HL-60/S4 treated with phorbol 12-myristate 13-acetate at 8.2 ng/mL for 4 days and 3 days (cell line): ENCODE results near the gene PPP2R3C.
"Not testable (repeated sequence)": the region's sequence is repeated elsewhere in the genome, so short reads cannot be mapped to it uniquely, and the experiment has no call there.

Experiments used
- in situ Hi-C: fragments of 300-500 bp; cut with MboI; formaldehyde crosslinking; loops from 2 replicates; pipeline ENCODE4 v1.15.0; 2022; ENCODE audit warnings: low sequenced_read_pairs

PPP2R3C gene

DNA sequence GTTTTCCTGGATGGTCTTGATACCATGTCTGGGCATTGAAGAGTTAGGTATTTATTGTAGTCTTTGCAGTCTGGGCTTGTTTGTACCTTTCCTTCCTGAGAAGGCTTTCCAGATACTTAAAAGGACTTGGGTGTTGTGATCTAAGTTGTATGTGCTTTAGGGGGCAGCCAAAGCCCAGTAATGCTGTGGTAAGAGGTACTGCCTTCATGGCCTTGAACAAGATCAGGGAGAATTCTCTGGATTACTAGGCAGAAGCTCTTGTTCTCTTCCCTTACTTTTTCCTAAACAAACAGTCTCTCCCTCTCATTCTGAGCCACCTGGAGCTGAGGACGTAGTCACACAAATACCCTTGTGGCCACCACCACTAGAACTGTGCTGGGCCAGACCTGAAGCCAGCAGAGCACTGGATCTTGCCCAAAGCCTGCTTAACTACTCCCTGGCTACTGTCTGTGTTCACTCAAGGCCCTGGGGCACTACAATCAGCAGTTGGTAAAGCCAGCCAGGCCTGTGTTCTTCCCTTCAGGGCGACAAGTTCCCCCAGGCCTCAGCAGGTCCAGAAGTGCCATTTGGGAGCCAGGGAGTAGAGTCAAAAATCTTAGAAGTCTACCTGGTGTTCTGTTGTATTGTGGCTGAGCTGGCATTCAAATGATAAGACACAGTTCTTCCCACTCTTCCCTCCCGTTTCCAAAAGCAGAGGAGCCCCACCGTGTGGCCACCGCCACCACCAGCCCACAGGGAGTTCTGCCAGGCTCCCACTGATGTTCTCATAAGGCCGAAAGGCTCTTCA is 11.9 kb upstream of the PPP2R3C start:
- in situ Hi-C loops: loop anchor here (25.0 kb wide), 1 partner anchor 279 kb away; the partner anchor contains the start of gene NFKBIA

DNA sequence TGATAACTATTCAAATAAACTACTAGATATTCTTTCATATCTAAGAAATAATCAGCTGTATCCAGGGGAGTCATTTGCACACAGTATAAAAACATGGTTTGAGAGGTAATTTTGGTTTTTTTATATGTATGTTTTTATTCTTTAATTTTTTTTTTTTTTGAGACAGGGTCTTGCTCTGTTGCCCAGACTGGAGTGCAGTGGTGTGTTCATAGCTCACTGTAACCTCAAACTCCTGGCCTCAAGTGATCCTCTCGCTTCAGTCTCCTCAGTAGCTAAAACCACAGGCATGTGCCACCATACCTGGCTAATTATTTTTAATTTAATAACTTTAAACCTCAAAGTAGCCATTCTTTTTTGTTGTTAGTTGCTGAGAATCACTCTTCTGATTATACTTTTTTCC is 2.3 kb upstream of the PPP2R3C start:
- in situ Hi-C loops: no loop called here

DNA sequence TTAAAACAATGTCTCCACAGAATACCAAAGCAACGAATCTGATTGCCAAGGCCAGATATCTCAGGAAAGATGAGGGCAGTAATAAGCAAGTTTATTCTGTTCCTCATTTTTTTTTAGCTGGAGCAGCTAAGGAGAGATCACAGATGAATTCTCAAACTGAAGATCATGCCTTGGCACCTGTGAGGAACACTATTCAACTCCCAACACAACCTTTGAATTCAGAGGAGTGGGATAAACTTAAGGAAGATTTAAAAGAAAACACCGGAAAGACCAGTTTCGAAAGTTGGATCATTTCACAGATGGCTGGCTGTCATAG is 1.6 kb upstream of the PPP2R3C start:
- in situ Hi-C loops: no loop called here

DNA sequence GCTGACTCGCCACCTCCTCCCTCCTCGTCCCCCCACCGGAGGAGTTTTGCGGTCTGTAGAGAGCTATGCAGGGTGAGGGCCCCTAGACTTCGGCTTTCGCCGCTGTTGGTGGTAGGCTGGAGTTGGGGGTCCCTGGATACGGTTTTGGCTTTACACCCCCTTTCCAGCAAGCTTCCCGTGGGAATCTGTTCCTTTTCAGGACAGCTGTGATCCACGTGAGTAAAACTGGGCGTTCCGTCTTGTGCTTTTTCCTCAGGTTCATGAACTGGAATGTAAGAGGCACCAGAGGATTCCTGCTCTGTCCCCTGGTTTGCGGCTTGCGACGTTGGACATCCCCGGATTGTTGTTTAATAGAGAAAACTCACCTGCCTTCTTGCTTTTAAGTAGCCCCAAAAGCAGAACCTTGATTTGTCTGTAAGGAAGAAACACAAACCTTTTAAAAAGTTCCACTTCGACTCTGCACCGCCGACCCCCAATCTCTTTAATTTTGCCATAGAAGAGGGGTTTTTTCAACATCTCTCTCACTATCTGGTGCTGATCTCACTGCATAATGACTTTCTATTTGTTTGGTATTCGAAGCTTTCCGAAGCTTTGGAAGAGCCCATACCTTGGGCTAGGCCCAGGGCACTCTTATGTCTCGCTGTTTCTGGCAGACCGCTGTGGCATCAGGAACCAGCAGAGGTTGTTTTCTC is 1.1 kb upstream of the PPP2R3C start:
- in situ Hi-C loops: no loop called here

DNA sequence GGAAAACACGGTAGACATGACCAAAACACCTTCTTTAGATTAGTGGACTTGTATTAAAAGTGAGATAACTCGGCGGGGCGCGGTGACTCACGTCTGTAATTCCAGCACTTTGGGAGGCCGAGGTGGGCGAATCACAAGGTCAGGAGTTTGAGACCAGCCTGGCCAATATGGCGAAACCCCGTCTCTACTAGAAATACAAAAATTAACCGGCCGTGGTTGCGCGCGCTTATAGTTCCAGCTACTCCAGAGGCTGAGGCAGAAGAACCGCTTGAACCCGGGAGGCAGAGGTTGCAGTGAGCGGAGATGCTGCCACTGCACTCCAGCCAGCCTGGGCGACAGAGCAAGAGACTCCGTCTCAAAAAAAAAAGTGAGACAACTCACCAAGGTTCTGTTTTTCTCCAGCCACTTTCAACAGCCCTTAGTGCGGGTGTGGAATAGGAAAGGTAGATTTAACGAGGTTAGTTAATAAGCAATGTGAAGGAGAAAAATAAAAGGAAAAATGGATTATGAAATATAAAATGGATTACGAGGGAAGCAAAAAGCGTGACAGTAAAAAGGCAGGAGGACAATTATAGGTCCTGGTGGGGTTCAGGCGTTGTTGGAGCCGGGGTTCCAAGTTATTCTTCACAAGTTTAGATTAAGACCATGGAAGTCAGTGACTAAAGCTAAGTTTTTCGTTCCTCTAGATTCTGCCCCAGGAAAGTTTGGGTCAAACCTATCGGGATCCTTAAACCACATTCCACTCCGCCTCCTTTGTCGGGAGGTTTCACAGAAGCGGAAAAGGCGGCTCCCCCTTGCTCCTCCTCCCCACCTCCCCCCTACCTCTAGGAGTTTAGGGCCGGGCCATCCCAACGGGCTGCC is 534 bp downstream of the PPP2R3C start:
- in situ Hi-C loops: no loop called here

DNA sequence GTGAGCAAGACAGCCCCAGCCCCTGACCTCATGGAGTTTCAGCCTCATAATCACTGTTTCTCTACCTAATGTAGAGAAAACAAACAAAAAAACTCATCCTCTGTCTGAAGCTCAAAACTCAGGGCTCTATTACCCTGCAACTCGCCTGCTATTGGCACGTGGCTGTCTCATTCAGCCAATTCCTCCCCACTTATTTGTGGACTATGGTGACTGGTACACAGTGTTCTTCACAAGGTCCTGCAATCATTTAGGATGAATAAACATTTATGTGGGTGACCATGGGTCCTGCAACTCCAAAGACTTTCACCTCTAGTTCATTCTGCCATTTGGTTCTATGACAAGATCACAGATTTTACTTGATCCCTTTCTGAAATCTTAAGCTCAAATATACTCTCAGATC is 4.7 kb downstream of the PPP2R3C start:
- in situ Hi-C loops: no loop called here

DNA sequence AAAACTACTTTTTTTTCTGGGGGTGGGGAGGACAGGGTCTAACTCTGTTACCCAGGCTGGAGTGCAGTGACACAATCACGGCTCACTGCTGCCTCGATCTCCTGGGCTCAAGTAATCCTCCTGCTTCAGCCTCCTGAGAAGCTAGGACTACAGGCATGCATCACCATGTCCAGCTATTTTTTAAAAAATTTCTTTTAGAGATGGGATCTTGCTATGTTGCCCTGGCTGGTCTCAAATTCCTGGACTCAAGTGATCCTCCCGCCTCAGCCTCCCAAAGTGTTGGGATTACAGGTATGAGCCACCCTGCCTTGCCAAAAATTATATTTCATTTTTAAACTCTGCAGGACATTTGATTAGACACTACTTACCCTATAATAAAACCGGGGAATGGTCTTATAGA is 5.5 kb downstream of the PPP2R3C start:
- in situ Hi-C loops: no loop called here

DNA sequence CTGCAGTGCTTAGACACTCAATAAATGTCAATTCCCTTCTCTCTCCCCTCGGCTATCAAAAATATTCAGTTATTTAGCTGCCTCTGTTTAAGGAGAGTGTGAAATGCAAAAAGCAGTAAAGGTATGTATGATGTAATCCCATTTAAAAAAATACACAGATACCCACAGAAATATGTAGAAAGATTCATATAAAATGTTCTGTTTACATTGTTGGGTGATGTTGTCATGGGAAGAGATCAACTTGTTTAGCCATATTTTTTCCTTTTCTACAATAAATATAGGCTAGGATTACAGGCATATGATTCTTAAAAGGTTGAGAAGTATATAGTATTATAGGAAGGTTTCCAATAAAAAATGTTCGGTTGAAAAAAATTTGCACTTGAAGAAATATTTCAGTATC is 7.8 kb downstream of the PPP2R3C start:
- in situ Hi-C loops: no loop called here

DNA sequence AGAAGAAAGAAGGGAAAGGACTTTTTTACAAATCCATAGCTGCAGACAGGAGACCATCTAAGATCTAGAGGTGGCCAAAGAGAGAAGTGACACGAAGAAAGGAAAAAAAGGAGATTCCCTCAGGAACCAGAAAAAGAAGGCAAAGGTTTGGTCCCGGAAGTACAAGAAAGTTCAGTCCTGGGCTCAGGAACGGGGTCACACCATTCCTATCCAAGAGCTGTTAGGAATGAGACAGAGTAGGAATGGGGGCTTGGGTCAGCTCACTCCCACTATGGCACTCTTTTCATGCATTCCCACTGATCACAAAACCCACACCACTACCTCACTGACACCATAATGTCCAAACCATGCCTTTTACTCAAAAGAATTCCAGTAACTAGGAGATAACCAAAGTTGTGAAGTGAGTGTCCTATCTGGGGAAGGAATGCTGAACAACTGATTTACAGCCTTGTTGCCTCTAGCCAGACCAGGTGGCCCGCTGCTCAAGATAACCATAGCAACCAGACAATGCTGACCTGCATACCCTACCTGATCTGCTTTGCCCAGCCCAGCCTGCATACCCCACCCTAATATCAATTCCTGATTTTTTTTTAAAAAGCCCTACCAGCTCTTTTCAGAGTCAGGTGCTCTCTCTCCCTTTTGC is 8.4 kb downstream of the PPP2R3C start:
- in situ Hi-C loops: no loop called here

DNA sequence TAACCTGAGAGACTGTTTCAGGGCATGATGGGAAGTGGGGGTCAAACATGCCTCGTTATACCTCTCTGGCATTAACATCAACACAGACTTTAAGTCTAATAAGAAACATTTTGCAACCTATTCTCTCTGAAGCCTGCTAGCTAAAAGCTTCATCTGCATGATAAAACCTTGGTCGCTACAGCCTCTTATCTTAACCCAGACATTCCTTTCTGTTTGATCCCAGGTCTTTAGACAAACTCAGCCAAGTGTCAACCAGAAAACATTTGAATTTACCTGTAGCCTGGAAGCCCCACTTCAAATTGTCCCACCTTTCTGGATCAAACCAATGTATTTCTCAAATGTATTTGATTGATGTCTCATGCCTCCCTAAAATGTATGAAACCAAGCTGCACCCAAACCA is 9.1 kb downstream of the PPP2R3C start:
- in situ Hi-C loops: no loop called here

DNA sequence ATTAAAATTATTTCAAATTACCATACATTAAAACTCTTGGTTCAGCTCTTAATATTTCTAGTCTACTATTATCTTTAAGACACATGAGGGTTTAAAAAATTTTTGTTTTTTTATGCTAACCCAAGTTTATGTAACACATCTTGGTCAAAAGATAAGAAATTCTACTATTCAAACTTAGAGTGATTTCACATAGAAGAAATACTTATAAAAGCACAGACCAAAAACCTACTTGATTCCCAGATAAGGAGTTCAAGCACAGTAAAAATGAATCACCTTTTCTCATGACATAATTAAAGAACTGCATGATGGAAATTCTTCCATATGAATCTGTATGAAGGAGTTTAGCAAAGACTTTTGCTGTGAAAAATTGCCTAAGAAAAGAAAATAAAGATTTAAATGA is 13.9 kb downstream of the PPP2R3C start:
- in situ Hi-C loops: no loop called here

DNA sequence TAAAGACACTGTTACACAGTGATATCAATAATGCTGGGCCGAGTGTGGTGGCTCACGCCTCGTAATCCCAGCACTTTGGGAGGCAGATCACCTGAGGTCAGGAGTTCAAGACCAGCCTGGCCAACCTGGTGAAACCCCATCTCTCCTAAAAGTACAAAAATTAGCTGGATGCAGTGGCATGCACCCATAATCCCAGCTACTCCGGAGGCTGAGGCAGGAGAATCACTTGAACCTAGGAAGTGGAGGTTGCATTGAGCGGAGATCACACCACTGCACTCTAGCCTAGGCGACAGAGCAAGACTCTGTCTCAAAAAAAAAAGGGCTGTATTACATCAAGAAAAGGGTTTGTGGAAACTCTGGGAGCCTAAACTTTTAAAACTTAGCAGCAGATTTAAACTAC is 27.1 kb downstream of the PPP2R3C start:
- in situ Hi-C loops: not testable (repeated sequence)

DNA sequence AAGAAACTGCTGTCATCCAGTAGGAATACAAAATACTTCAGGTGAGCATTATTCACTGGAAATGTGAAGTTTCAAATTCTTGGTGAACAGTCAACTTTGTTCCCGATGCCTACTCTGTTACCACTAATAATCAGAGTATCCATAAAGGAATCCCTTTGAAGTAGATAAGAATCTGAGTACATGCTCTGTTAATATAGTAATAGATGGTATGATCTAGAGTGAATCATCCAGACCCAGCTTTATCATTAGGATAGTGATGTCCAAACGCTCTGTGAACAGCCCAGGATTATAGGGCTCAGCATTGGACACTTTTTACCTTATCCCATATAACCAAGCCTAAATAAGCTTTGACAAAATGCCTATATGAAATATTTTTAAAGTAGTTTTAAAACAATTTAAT is 33.3 kb downstream of the PPP2R3C start:
- in situ Hi-C loops: no loop called here

DNA sequence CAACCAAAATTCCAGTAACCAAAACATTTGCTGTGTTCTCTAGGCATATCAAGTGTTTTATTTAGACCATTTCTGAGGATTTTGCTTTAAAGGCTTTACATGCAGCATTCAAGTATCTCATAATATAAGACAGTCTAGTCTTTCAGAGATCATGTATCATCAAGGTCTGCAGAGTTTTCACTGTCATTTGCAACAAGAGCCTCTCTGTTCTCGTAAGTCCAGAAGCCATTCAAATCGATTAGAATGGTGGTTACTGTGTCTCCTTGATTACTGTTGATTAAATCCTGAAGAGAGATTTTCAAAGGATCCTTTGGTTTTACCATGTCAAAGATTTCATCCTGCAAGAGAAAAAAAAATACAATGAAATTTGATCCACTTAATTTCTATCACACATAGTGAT is 36.3 kb downstream of the PPP2R3C start:
- in situ Hi-C loops: no loop called here

DNA sequence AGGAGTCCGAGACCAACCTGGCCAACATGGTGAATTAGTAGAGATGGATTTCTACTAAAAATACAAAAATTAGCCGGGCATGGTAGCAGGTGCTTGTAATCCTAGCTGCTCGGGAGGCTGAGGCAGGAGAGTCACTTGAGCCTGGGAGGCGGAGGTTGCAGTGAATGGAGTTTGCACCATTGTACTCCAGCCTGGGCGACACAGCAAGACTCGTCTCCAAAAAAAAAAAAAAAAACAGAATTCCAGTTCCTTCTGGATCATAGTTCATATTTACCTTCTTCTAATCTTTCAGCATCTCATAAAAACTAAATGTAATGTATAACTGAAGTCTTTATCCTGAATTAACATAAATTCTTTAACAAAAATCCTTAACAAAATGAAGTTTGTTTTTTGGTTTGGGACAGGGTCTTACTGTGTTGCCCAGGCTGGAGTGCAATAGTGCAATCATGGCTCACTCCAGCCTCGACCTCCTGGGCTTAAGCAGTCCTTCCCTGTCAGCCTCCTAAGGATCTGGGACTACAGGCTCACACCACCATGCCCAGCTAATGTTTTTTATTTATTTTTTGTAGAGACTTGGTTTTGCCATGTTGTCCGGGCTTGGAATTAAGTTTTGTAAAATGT is 38.1 kb downstream of the PPP2R3C start:
- in situ Hi-C loops: no loop called here

DNA sequence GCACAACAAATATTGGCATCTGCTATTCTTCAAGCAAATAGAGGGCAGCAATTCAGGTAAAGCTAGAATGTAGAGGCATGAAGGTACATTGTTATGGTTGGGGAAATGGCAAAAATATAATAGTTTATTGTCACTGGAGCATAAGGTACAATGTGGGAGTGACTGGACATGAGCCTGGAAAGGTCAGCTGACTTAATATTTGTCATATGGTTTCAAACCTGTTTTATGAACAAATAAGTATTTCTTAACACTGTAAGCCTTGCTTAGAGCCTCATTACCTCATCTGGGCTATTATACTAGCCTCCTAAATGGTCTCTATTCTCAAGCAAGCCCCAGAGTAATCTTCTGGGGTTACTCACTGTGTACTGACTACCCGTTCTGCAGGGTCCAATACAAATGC is 42.0 kb downstream of the PPP2R3C start:
- in situ Hi-C loops: no loop called here

DNA sequence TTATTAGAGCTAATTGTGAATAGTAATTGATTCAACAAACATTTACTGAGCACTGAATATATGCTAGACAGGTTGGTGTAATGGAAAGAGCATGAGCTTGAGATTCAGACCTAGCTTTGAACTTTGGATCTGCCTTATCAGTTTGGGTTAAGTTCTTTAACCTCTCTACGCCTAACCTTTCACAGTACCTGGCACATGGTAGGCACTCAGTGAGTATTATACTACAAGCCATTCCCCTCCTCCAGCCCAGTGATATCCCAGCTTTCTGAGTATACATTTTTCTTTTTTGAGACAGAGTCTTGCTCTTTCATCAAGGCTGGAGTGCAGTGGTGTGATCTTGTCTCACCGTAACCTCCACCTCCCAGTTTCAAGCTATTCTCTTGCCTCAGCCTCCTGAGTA is 43.7 kb downstream of the PPP2R3C start:
- in situ Hi-C loops: no loop called here

DNA sequence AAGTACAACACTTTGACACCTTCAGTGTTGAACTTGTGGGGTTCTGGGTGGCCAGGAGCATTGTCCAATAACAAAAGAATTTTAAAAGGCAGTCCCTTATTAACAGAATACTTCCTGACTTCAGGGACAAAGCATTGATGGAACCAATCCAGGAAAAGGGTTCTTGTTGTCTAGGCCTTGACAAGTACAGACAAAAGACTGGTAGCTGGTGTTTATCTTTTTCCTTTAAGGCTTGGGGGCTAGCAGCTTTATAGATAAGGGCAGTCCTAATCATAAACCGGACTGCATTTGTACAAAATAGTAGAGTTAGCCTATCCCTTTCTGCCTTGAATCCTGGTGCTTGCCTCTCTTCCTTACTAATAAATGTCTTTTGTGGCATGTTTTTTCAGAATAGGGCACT is 48.3 kb downstream of the PPP2R3C start:
- in situ Hi-C loops: no loop called here

DNA sequence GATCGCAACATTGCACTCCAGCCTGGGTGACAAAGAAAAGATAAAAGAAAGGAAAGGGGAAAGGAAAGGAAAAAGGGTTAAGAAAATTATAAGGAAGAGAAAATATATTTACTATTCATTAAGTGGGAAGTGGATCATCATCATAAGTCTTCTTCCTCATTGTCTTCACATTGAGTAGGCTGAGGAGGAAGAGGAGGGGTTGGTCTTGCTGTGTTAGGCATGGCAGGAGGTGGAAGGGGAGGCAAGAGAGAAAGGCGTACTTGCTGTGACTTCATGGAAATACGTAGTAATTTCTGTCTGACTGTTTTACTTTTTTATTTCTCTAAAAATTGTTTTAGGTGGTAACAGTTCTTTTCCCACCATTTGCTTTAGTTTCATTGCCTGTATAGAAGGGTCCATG is 49.6 kb downstream of the PPP2R3C start:
- in situ Hi-C loops: no loop called here

DNA sequence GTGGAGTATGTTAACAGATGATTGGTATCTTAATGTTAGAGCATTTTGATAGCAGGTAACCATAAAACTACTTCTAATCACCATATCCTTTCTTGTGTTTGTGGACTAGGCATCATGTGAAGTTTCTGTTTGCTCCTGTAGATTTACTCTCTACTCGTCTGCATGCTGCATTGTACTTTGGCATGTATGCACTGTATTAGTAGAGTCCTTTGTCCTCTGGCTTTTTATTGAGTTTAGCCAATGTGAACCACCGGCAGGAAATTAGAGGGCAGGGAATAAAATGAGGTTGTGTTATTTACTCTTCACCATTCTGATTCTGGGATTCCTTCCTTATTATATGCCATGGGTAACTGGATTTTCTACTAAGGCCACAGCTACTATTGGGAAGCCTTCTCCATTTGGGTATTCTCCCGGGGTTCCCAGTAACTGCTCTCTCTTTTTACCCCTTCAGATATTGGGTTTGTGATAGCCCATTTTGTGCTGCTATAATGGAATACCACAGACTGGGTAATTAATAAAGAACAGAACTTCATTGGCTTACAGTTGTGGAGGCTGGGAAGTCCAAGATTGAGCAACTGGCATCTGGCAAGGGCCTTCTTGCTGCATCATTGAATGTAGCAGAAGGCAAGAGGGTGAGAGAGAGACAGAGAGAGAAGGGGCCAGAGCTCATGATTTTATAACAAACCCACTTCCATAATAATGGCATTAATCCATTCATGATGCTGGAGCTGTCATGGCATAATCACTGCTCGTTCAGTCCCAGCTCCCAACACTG is 53.4 kb downstream of the PPP2R3C start:
- in situ Hi-C loops: no loop called here
